ENCODE measurements around the gene STOM.

DNA sequence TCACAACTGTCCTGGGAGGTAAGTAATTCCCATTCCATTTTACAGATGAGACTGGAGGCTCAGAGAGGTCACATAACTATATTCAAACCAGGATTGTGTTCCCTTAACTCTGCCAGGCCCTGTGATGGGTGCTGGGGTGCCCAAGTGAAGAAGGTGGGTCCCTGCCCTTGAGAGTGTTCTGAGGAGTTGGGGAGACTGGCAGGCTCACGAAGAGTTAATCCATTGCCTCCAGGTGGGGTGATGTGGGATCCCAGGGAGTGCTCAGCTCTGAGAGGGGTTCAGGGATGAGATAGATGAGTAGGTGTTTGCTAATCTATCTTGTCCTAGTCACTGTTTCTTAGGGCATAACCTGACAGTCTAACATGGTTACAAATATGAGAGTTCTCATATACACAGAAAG is 65.3 kb downstream of the STOM start:
- TF ChIP-seq, protein P1, sequence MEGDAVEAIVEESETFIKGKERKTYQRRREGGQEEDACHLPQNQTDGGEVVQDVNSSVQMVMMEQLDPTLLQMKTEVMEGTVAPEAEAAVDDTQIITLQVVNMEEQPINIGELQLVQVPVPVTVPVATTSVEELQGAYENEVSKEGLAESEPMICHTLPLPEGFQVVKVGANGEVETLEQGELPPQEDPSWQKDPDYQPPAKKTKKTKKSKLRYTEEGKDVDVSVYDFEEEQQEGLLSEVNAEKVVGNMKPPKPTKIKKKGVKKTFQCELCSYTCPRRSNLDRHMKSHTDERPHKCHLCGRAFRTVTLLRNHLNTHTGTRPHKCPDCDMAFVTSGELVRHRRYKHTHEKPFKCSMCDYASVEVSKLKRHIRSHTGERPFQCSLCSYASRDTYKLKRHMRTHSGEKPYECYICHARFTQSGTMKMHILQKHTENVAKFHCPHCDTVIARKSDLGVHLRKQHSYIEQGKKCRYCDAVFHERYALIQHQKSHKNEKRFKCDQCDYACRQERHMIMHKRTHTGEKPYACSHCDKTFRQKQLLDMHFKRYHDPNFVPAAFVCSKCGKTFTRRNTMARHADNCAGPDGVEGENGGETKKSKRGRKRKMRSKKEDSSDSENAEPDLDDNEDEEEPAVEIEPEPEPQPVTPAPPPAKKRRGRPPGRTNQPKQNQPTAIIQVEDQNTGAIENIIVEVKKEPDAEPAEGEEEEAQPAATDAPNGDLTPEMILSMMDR (IDR thresholded peaks at IDR 0.05; ENCODE audit: borderline replicate concordance, extremely low read depth, low read length, poor library complexity, severe bottlenecking): no peak
- TF ChIP-seq EZH2 (IDR thresholded peaks at IDR 0.05; ENCODE audit: borderline replicate concordance, low read depth, low read length, severe bottlenecking): no peak
